ENCODE measurements around the gene DUS4L.
A peak's percentile ranks its signal among the peaks of the same experiment; 100 is the strongest.
"Not testable (repeated sequence)": the region's sequence is repeated elsewhere in the genome, so short reads cannot be mapped to it uniquely, and the experiment has no call there.

The DUS4L gene

DNA sequence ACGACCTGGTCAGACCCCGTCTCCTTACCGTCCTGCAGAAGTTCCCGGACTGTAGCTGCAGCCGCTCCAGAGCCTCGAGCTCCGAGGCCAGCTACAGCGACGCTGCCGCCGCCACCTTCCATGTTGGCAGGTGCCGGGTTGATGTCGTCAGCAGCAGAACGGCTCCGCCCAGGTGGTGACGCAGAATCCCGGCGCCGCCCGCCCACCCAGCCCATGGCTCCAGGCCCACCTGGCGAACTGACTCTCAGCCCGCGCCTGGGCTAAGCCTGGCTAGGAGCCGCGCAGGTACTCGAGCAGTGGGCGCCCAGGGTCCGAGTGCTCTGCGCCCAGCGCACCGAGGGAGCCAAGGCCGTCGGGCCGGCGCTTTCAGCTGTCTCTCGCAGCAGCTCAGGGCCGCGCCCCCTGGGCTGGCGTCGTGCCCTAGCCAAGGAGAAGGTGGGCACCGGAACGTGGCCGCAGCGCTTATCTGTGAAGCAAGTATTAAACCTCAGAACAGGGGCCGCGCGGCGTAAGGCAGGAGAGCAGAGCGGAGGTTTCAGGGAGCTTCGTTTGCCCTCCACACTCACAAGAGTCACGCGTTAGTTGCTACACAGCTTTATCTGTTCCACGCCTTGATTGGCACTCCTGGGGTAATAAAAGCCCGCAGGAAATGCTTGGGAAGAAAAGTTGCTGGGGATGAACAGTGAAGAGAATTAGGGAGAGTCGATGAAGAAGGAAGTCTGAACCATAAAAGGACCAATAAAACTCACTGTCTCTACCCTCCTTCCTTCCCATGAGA lies at the start of gene DUS4L, which contains the start of gene COG5:
Gene DUS4L (plus strand): TSS at position 197 of the 778 bp plus-strand sequence. CDS start 3,100 bp downstream, outside the sequence.
Gene COG5 (minus strand): TSS at position 146 of the 778 bp plus-strand sequence. CDS start 24 bp downstream, at position 122.
- DNase-seq = peak; percentile 79 to 87

DNA sequence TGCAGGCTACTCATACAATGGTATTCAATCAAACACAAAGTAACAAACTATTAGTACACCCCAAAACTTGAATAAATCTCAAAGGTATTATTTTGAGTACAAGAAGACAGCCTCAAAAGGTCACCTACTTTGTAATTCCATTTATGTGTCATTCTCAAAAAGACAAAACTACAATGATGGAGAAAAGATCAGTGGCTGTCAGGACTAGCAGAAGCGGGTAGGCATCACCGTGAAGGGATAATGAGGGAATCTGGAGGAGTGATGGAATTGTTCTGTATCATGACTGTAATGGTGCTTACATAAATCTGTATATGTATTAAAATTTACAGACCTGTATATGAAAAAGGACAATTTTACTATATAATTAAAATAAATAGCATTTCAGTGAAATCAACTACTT lies 37.1 kb upstream of the DUS4L start:
- no peak for DNase-seq

DNA sequence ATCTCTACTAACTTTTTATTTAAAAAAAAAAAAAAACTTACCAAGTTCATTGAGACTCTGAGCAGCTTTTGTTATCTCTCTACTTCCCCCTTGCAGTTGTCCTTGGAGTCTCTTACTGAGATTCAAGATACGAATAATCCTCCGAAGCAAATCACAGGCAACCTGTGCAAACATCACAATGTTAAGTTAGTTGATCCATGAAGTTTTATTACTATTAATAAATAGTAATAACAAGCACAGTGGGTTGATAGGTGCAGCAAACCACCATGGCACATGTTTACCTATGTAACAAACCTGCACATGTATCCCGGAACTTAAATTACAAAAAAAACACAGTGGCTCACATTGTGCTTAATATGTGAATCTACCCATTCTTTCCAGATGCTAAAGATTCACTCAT lies 36.6 kb upstream of the DUS4L start:
- no peak for DNase-seq

GRCh38 chr7:107528461-107528860 lies 35.3 kb upstream of the DUS4L start:
- no peak for DNase-seq

DNA sequence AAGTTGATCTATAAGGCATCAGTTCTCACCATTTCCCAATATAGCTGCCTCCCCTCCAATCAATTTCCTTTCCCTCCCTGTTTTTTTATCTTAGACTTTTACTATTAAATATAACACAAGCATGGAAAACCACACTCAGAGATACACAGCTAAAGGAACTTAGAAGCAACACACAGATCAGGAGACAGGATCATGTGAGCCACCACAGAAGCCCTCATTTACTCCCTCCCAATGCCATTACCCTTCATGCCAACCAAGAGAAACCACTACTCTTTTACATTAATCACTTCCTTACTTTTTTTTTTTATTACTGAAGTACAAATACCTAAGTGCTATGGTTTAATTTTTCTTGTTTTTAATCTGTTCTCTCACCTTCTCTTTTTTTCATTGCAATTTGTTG lies 33.0 kb upstream of the DUS4L start:
- DNase-seq = no peak

DNA sequence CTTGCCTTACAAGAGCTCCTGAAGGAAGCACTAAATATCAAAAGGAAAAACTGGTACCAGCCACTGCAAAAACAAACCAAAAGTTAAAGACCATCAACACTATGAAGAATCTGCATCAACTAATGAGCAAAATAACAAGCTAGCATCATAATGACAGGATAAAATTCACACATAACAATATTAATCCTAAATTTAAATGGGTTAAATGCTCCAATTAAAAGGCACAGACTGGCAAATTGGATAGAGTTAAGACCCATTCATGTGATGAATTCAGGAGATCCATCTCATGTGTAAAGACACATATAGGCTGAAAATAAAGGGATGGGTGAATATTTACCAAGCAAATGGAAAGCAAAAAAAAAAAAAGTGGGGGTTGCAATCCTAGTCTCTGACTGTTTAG lies 29.6 kb upstream of the DUS4L start:
- no peak for DNase-seq

GRCh38 chr7:107537228-107537627 lies 26.5 kb upstream of the DUS4L start:
- DNase-seq = not testable (repeated sequence)

- no peak for DNase-seq
Measured at GRCh38 chr7:107538001-107538400, 25.8 kb upstream of the DUS4L start.

- no peak for DNase-seq
Measured at GRCh38 chr7:107543338-107543993, 20.3 kb upstream of the DUS4L start.

DNA sequence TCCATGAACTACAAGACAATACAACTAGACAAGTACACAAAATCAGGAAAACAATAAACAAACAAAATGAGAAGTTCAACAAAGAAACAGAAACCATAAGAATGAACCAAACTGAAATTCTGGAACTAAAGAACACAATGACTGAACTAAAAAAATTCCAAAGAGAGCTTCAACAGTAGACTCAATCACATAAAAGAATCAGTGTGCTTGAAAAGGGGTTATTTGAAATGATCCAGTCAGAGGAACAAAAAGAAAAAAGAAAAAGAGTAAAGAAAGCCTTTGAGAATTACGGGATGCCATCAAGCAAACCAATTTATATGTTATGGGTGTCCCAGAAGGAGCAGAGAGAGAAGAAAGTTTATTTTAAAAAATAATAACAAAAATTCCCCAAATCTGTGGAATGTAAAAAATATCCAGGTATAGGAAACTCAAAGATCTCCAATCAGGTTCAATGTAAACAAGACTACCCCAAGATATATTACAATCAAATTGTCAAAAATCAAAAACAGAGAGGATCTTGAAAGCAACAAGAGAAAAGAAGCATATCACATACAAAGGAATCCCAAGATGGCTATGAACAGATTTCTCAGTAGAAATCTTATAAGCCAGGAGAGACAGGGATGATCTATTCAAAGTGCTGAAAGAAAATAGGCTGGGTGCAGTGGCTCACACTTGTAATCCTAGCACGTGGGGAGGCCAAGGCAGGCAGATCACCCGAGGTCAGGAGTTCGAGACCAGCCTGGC lies 18.8 kb upstream of the DUS4L start:
- no peak for DNase-seq

DNA sequence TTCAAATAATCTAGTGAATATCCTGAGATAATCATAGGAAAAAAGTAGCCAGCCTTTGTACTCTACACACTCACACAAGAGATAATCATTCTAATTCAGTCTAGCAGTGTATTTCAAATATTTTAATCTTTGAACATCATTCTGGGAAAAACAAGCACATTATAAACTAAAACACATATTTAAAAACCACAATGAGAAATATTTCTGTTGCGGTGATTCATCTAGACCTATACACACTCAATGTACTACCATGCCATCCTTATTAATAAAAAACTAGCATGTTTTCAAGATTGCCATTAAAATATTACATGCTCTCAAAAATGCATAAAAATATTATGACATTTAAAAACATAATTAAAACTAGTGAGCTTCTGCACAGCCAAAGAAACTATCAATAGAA lies 11.8 kb upstream of the DUS4L start:
- DNase-seq = no peak

- no peak for DNase-seq
Measured at GRCh38 chr7:107555893-107556292, 7.9 kb upstream of the DUS4L start.

- DNase-seq = no peak
Measured at GRCh38 chr7:107559864-107560263, 3.9 kb upstream of the DUS4L start.

DNA sequence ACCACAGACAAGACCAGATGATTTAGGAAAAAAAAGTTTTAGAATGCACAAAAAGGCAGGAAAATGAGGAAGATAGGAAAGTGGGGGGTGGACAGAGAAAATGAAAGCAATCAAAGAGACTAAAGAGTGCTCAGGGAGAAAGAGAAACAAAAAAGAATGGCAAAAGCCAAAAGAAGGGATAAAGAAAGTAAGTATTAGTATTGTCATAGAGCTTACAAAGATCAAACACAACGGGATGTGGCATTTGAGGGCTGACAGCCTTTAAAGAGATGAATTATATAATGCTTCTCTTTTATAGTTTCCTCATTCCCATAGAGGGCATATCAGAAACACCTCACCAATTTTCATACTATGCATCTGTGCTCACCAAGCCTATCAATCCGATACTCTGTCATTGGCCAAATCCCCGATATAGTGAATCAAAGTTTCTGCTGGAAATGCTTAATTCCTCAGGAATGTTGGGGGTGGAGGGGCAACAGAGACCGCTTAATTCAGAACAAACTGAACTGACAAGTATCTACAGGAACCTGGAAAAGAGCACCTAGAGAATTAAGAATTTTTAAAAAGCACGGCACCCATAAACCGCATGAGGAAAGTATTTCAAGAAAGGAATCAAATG lies 2.8 kb upstream of the DUS4L start:
- peak in 1 of 2 donors; percentile 50 for DNase-seq

- no peak for DNase-seq
Measured at GRCh38 chr7:107563081-107563774, 543 bp upstream of the DUS4L start.

- peak in 1 of 2 donors; percentile 43 for DNase-seq
Measured at GRCh38 chr7:107564553-107565298, 955 bp downstream of the DUS4L start.

- DNase-seq = no peak
Measured at GRCh38 chr7:107570298-107570697, 6.5 kb downstream of the DUS4L start.

DNA sequence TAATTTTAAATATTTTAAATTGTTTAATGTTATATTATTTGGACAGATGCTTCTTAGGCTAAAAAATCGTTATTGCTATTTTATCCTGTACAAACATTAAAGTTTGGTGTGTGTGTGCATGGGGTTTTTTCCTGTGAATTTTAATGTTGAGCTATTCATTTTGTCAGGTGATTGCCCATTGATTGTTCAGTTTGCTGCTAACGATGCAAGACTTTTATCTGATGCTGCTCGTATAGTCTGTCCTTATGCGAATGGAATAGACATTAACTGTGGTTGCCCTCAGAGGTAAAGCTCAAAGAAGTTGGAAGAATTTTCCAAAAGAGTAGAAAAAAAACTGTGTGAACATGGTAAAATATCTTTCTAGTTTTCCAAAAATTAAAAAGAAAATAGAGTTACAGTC lies 9.8 kb downstream of the DUS4L start:
- no peak for DNase-seq

DNA sequence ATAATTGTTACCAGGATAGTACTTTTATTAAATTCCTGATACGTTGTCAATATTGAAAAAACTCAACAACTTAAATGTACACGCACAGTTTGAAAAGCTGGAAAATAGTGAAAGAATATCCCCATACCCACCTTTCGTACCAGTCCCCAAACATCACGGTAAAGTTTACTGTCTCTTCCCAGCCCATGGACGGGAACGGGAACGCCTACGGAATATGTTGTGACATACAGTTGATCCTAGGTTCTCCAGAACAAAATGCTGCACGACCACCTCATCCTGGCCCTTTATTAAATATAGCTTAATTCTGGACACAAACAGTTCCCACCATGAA lies 15.7 kb downstream of the DUS4L start:
- no peak for DNase-seq

GRCh38 chr7:107579885-107580715 lies 16.3 kb downstream of the DUS4L start, which contains the start of gene BCAP29:
BCAP29 (plus strand) TSS chr7:107580246; CDS start chr7:107580773, 527 bp downstream.
- peak; percentile 60 to 72 for DNase-seq

Measured in CD4-positive, alpha-beta T cell treated with Interferon alpha-2 for 1 hour (primary cell).